ENCODE data around the gene EEF1A2. TPM values are rescaled to one million over a fixed set of nuclear protein-coding genes. Genes with fewer than 3 reads are reported as not detected.

EEF1A2 gene
- total RNA-seq, 1 experiment from 2014 or later: 26.0 TPM

DNA sequence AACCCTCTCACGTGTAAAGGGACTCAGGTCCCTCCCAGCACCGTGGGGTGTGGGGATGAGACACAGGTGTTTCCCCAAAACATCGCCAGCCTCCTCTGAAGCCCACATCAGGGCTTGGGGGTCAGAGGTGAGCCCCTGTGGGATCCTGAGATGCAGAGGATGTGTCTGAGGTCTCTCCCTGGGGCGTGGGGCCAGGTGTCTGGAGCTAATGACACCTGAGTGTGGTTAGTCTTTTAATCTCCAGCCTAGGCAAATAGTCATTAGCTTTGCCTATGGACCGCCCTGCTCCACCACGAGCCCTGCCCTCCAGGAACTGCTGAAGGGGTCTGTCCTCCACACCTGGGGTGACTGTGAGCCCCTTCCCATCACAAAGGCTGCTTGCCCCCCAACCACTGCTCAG lies 46.9 kb upstream of the EEF1A2 start:
- POLR2A ChIA-PET: interaction anchor here (0.5 kb wide), 1 partner anchor 170 kb away, joined by 4 read pairs; no protein-coding TSS in a partner anchor
- CTCF ChIA-PET: interaction anchor here (0.7 to 3.4 kb wide), 2 partner anchors 9 to 27 kb away, joined by 3 to 48 read pairs; partner anchors contain the start of gene PTK6
- Mint-ChIP-seq H3K9me3 (no peaks in the 10 kb centered on the region), H3K36me3 (no peaks in the 10 kb centered on the region), H3K27ac (no peak overlapping the region), H3K4me3 (no peak overlapping the region), H3K27me3 (ENCODE audit: low read depth) (no peaks in the 10 kb centered on the region), H3K4me1 (peaks cover 11% of the 10 kb centered on the region)
- TF ChIP-seq MYBL2 (CRISPR knock-in tag; IDR thresholded peaks at IDR 0.05): no peak
- no peak for TF ChIP-seq SMAD3 (CRISPR knock-in tag; IDR thresholded peaks at IDR 0.05; ENCODE audit: borderline replicate concordance)
- TF ChIP-seq NR3C1 (CRISPR knock-in tag; conservative IDR thresholded peaks at IDR 0.05; ENCODE audit: low read depth): no peak
- TF ChIP-seq ZNF232 (CRISPR knock-in tag; IDR thresholded peaks at IDR 0.05): no peak
- no peak for TF ChIP-seq IRF2 (CRISPR knock-in tag; IDR thresholded peaks at IDR 0.05; ENCODE audit: borderline replicate concordance, low read depth)
- TF ChIP-seq JUN (CRISPR knock-in tag; IDR thresholded peaks at IDR 0.05): no peak
- no peak for TF ChIP-seq ELF4 (CRISPR knock-in tag; IDR thresholded peaks at IDR 0.05; ENCODE audit: low read depth)
- TF ChIP-seq ATF1 (CRISPR knock-in tag; IDR thresholded peaks at IDR 0.05): no peak
- TF ChIP-seq ZNF671 (CRISPR knock-in tag; IDR thresholded peaks at IDR 0.05): no peak
- no peak for TF ChIP-seq FOXP1 (CRISPR knock-in tag; IDR thresholded peaks at IDR 0.05; ENCODE audit: borderline replicate concordance)
- no peak for TF ChIP-seq ZNF317 (CRISPR knock-in tag; IDR thresholded peaks at IDR 0.05; ENCODE audit: borderline replicate concordance, low read depth)
- TF ChIP-seq, protein P1, sequence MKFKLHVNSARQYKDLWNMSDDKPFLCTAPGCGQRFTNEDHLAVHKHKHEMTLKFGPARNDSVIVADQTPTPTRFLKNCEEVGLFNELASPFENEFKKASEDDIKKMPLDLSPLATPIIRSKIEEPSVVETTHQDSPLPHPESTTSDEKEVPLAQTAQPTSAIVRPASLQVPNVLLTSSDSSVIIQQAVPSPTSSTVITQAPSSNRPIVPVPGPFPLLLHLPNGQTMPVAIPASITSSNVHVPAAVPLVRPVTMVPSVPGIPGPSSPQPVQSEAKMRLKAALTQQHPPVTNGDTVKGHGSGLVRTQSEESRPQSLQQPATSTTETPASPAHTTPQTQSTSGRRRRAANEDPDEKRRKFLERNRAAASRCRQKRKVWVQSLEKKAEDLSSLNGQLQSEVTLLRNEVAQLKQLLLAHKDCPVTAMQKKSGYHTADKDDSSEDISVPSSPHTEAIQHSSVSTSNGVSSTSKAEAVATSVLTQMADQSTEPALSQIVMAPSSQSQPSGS (CRISPR knock-in tag; IDR thresholded peaks at IDR 0.05; ENCODE audit: borderline replicate concordance, low read depth): no peak
- TF ChIP-seq, protein P2, sequence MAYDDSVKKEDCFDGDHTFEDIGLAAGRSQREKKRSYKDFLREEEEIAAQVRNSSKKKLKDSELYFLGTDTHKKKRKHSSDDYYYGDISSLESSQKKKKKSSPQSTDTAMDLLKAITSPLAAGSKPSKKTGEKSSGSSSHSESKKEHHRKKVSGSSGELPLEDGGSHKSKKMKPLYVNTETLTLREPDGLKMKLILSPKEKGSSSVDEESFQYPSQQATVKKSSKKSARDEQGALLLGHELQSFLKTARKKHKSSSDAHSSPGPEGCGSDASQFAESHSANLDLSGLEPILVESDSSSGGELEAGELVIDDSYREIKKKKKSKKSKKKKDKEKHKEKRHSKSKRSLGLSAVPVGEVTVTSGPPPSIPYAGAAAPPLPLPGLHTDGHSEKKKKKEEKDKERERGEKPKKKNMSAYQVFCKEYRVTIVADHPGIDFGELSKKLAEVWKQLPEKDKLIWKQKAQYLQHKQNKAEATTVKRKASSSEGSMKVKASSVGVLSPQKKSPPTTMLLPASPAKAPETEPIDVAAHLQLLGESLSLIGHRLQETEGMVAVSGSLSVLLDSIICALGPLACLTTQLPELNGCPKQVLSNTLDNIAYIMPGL (CRISPR knock-in tag; IDR thresholded peaks at IDR 0.05): no peak
- ATAC-seq: no peak
- no peak for DNase-seq (ENCODE audit: low spot score)

DNA sequence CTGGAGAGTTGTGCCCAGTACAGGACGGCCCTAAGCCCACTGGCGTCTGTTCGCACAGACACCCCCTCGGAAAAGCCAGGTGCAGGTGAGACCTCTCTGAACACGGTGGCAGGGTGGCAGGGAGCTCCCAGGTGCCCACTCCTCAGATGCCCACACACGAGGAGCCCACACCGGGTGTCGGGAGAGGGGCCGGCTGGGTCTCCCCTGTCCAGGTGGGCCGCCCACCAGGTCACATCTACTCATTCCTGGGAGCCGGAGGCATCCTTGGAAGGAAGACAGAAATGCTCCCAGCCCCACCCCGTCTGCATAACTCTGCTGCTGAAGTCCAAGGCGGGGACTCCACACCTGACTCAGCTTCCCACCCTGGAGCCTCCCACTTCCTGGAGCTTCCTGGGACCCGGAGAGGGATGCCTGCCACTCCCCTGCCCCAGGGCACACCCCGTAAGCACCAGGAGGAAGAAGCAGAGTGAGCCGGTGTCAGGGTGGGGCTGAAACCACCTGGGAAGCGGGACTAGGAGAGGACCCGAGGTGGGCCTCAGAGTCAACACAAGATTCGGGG lies 46.2 kb upstream of the EEF1A2 start:
- DNase-seq (ENCODE audit: low spot score) (no peak), ATAC-seq (no peak)
- H3K27ac Mint-ChIP-seq: no peak overlapping the region
- peaks cover 11% of the 10 kb centered on the region for H3K4me1 Mint-ChIP-seq
- ChIA-PET CTCF (interaction anchor here (1.4 to 3.4 kb wide), 2 partner anchors 8 to 429 kb away, joined by 4 to 48 read pairs; partner anchors contain the start of gene PTK6), POLR2A (no interaction called here)
- no peaks in the 10 kb centered on the region for H3K27me3 Mint-ChIP-seq (ENCODE audit: low read depth)
- TF ChIP-seq ZNF219 (CRISPR knock-in tag; IDR thresholded peaks at IDR 0.05; ENCODE audit: borderline replicate concordance) (no peak), SP1 (CRISPR knock-in tag; conservative IDR thresholded peaks at IDR 0.05) (no peak), NR3C1 (CRISPR knock-in tag; conservative IDR thresholded peaks at IDR 0.05; ENCODE audit: low read depth) (no peak), ZNF416 (CRISPR knock-in tag; IDR thresholded peaks at IDR 0.05) (no peak)
- no peaks in the 10 kb centered on the region for H3K9me3 Mint-ChIP-seq
- no peak overlapping the region for H3K4me3 Mint-ChIP-seq
- H3K36me3 Mint-ChIP-seq: no peaks in the 10 kb centered on the region

DNA sequence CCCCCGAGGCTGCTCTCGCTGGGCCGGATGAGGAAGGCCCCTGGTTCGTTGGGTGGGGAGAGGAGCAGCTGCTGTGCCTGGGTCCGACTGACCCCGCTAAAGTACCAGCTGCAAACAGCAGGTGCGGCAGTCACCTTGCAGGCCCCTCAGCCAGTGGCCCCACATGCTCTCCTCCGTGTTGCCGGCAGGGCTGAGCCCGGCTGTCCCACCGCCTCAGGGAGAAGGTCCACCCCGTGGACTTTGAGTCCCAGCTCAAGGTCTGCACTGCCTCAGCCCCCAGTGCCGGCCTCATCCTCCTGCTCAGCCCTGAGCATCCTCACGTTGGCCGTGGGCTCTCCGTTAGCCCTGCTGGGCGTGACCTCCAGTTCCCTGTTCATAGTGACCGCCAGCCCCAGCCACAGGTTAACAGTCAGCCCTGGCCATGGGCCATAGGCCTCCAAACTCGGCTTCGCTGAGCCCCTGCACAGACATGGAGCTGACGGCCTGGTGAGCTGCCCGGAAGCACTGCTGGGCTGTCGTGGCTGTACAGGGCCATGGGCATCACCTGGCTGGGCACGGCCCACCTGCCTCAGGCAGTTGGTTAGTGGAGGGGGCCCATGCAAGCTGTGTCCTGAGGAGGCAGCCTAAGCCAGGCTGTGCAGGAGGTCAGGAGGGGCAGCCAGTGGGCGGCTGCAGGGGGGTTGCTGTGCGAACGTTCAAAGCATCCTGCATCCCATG lies 45.5 kb upstream of the EEF1A2 start:
- H3K27ac Mint-ChIP-seq: no peak overlapping the region
- DNase-seq (ENCODE audit: low spot score) (no peak), ATAC-seq (no peak)
- H3K4me3 Mint-ChIP-seq: no peak overlapping the region
- ChIA-PET POLR2A (no interaction called here), CTCF (interaction anchor here (1.4 kb wide), 1 partner anchor 429 kb away, joined by 4 read pairs; no protein-coding TSS in a partner anchor)
- H3K4me1 Mint-ChIP-seq: peaks cover 9% of the 10 kb centered on the region
- no peaks in the 10 kb centered on the region for H3K9me3 Mint-ChIP-seq
- no peaks in the 10 kb centered on the region for H3K36me3 Mint-ChIP-seq
- H3K27me3 Mint-ChIP-seq (ENCODE audit: low read depth): no peaks in the 10 kb centered on the region
- TF ChIP-seq, protein P3, sequence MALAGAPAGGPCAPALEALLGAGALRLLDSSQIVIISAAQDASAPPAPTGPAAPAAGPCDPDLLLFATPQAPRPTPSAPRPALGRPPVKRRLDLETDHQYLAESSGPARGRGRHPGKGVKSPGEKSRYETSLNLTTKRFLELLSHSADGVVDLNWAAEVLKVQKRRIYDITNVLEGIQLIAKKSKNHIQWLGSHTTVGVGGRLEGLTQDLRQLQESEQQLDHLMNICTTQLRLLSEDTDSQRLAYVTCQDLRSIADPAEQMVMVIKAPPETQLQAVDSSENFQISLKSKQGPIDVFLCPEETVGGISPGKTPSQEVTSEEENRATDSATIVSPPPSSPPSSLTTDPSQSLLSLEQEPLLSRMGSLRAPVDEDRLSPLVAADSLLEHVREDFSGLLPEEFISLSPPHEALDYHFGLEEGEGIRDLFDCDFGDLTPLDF (CRISPR knock-in tag; IDR thresholded peaks at IDR 0.05): no peak
- no peak for TF ChIP-seq ZNF138 (CRISPR knock-in tag; conservative IDR thresholded peaks at IDR 0.05)
- TF ChIP-seq, protein P4, sequence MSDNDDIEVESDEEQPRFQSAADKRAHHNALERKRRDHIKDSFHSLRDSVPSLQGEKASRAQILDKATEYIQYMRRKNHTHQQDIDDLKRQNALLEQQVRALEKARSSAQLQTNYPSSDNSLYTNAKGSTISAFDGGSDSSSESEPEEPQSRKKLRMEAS (CRISPR knock-in tag; IDR thresholded peaks at IDR 0.05): no peak
- TF ChIP-seq, protein P5, sequence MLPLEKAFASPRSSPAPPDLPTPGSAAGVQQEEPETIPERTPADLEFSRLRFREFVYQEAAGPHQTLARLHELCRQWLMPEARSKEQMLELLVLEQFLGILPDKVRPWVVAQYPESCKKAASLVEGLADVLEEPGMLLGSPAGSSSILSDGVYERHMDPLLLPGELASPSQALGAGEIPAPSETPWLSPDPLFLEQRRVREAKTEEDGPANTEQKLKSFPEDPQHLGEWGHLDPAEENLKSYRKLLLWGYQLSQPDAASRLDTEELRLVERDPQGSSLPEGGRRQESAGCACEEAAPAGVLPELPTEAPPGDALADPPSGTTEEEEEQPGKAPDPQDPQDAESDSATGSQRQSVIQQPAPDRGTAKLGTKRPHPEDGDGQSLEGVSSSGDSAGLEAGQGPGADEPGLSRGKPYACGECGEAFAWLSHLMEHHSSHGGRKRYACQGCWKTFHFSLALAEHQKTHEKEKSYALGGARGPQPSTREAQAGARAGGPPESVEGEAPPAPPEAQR (CRISPR knock-in tag; IDR thresholded peaks at IDR 0.05): no peak
- TF ChIP-seq, protein P6, sequence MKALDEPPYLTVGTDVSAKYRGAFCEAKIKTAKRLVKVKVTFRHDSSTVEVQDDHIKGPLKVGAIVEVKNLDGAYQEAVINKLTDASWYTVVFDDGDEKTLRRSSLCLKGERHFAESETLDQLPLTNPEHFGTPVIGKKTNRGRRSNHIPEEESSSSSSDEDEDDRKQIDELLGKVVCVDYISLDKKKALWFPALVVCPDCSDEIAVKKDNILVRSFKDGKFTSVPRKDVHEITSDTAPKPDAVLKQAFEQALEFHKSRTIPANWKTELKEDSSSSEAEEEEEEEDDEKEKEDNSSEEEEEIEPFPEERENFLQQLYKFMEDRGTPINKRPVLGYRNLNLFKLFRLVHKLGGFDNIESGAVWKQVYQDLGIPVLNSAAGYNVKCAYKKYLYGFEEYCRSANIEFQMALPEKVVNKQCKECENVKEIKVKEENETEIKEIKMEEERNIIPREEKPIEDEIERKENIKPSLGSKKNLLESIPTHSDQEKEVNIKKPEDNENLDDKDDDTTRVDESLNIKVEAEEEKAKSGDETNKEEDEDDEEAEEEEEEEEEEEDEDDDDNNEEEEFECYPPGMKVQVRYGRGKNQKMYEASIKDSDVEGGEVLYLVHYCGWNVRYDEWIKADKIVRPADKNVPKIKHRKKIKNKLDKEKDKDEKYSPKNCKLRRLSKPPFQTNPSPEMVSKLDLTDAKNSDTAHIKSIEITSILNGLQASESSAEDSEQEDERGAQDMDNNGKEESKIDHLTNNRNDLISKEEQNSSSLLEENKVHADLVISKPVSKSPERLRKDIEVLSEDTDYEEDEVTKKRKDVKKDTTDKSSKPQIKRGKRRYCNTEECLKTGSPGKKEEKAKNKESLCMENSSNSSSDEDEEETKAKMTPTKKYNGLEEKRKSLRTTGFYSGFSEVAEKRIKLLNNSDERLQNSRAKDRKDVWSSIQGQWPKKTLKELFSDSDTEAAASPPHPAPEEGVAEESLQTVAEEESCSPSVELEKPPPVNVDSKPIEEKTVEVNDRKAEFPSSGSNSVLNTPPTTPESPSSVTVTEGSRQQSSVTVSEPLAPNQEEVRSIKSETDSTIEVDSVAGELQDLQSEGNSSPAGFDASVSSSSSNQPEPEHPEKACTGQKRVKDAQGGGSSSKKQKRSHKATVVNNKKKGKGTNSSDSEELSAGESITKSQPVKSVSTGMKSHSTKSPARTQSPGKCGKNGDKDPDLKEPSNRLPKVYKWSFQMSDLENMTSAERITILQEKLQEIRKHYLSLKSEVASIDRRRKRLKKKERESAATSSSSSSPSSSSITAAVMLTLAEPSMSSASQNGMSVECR (CRISPR knock-in tag; IDR thresholded peaks at IDR 0.05; ENCODE audit: borderline replicate concordance): no peak

All from WTC11 (cell line).